Calu3 (cell line): Measurements from ENCODE around the gene CACNG4. TPM values are rescaled to one million over a fixed set of nuclear protein-coding genes. Genes with fewer than 3 reads are reported as not detected.

Experiments
- BruUV-seq: library from RNA; stranded (reverse); fragments of 400-500 nt; replicated peaks from 2 replicates; lab custom pipeline; 2021; lab: Mats Ljungman, UMichigan
- CTCF ChIA-PET: fragments of 300-600 bp; sonication (Branson Sonifier 250); formaldehyde crosslinking; loops from one replicate; lab custom pipeline; 2022; ENCODE audit warnings: antibody characterized with exemption; lab: Charles Lee
- DNase-seq: peaks from one replicate; pipeline ENCODE4 v3.0.0; 2022
- H3K27ac Mint-ChIP-seq: one replicate; pipeline ENCODE4 v1.8.0; 2022; ENCODE audit warnings: mixed read lengths; ENCODE audit not compliant: unreplicated experiment
- H3K27me3 Mint-ChIP-seq: one replicate; pipeline ENCODE4 v1.8.0; 2022; ENCODE audit warnings: mixed read lengths; ENCODE audit not compliant: unreplicated experiment
- H3K36me3 Mint-ChIP-seq: one replicate; pipeline ENCODE4 v1.8.0; 2022; ENCODE audit warnings: mild to moderate bottlenecking, moderate library complexity, mixed read lengths; ENCODE audit not compliant: insufficient read depth, unreplicated experiment
- H3K4me1 Mint-ChIP-seq: one replicate; pipeline ENCODE4 v1.8.0; 2022; ENCODE audit warnings: mild to moderate bottlenecking, low read depth, mixed read lengths; ENCODE audit not compliant: unreplicated experiment
- H3K4me3 Mint-ChIP-seq: one replicate; pipeline ENCODE4 v1.8.0; 2022; ENCODE audit warnings: mild to moderate bottlenecking, low read depth, moderate library complexity, mixed read lengths; ENCODE audit not compliant: unreplicated experiment
- H3K9me3 Mint-ChIP-seq: one replicate; pipeline ENCODE4 v1.8.0; 2022; ENCODE audit warnings: low read depth, mixed read lengths; ENCODE audit not compliant: unreplicated experiment
- intact Hi-C: fragments of 100-400 bp; cut with micrococcal nuclease; formaldehyde crosslinking; loops from one replicate; pipeline ENCODE4 v1.10.0; 2022; ENCODE audit not compliant: unreplicated experiment
- total RNA-seq: library from RNA; stranded (reverse); gene quantifications from 2 replicates; pipeline ENCODE4 v1.2.3, GENCODE V29; 2022
- TF ChIP-seq, protein P1 (sequence below): fragments of 200-600 bp; IDR thresholded peaks from one replicate; pipeline ENCODE4 v1.8.0; 2022; ENCODE audit warnings: antibody characterized with exemption; ENCODE audit not compliant: unreplicated experiment

CACNG4 gene
- total RNA-seq, 1 experiment from 2014 or later, result 3.8 TPM

DNA sequence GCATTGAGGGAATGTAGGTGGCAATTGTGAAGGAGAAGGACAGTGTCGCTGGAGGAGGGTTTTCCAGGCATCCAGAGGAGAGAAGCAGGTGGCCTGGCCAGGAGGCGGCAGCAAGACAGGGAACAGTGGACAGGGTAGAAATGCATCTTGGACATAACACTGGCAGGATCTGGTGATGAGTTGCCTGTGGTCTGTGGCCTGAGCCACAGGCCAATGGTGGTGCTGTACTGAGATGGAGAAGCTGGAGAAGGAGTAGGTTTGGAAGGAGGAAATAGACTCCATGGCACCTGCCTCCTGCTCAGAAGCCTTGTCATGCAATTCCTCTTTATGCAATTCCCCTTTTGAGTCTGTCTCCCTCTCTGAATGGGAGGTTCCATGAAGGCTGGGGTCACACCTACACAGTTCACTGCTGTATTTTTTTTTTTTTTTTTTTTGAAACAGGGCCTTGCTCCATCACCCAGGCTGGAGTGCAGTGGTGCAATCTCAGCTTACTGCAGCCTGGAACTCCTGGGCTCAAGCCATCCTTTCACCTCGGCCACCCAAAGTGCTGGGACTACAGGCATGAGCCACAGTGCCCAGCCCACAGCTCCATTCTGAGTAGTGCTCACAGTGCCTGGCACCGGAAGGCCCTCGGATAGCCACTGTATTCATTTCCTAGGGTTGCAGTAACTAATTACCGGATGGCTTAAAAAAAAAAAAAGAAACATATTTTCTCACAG is 13.5 kb upstream of the CACNG4 start:
- Mint-ChIP-seq H3K27me3 (no peaks in the 10 kb centered on the region), H3K36me3 (peaks cover 25% of the 10 kb centered on the region), H3K9me3 (no peaks in the 10 kb centered on the region), H3K4me1 (peaks cover 59% of the 10 kb centered on the region), H3K4me3 (peak overlapping the region; percentile 57), H3K27ac (peak overlapping the region; percentile 92)
- BruUV-seq, result no TSS peak
- CTCF ChIA-PET, result interaction anchor here (0.6 to 2.2 kb wide), 6 partner anchors 25 to 1103 kb away, joined by 3 to 14 read pairs (median 4); no protein-coding TSS in a partner anchor
- DNase-seq, result no peak
- intact Hi-C loops, result loop anchor here (5.0 kb wide), 1 partner anchor 34 kb away; no protein-coding TSS in a partner anchor
- TF ChIP-seq, protein P1, sequence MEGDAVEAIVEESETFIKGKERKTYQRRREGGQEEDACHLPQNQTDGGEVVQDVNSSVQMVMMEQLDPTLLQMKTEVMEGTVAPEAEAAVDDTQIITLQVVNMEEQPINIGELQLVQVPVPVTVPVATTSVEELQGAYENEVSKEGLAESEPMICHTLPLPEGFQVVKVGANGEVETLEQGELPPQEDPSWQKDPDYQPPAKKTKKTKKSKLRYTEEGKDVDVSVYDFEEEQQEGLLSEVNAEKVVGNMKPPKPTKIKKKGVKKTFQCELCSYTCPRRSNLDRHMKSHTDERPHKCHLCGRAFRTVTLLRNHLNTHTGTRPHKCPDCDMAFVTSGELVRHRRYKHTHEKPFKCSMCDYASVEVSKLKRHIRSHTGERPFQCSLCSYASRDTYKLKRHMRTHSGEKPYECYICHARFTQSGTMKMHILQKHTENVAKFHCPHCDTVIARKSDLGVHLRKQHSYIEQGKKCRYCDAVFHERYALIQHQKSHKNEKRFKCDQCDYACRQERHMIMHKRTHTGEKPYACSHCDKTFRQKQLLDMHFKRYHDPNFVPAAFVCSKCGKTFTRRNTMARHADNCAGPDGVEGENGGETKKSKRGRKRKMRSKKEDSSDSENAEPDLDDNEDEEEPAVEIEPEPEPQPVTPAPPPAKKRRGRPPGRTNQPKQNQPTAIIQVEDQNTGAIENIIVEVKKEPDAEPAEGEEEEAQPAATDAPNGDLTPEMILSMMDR, result no peak

DNA sequence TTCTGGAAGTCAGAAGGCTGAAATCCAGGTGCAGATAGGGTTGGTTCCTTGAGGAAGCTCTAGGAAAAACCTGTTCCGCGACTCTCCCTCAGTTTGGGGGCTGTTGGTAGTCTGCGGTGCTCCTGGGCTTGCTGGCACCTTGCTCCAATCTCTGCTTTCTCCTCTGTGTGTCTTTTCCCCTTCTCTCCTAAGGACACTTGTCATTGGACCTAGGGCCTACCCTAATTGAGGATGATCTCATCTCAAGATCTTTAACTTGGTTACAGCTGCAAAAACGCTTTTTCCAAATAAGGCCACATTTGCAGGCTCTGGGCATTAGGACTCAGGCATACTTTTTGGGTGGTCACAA is 12.9 kb upstream of the CACNG4 start:
- TF ChIP-seq, protein P1, result no peak
- H3K4me3 Mint-ChIP-seq, result peak overlapping the region; percentile 57
- H3K9me3 Mint-ChIP-seq, result no peaks in the 10 kb centered on the region
- CTCF ChIA-PET, result interaction anchor here (0.6 to 2.2 kb wide), 9 partner anchors 10 to 755 kb away, joined by 3 to 14 read pairs (median 5); no protein-coding TSS in a partner anchor
- peak; percentile 54 for DNase-seq
- H3K27ac Mint-ChIP-seq, result peak overlapping the region; percentile 92
- H3K36me3 Mint-ChIP-seq, result peaks cover 25% of the 10 kb centered on the region
- H3K27me3 Mint-ChIP-seq, result no peaks in the 10 kb centered on the region
- intact Hi-C loops, result loop anchor here (5.0 kb wide), 1 partner anchor 34 kb away; no protein-coding TSS in a partner anchor
- H3K4me1 Mint-ChIP-seq, result peaks cover 53% of the 10 kb centered on the region
- TSS peak; percentile 79 for BruUV-seq

DNA sequence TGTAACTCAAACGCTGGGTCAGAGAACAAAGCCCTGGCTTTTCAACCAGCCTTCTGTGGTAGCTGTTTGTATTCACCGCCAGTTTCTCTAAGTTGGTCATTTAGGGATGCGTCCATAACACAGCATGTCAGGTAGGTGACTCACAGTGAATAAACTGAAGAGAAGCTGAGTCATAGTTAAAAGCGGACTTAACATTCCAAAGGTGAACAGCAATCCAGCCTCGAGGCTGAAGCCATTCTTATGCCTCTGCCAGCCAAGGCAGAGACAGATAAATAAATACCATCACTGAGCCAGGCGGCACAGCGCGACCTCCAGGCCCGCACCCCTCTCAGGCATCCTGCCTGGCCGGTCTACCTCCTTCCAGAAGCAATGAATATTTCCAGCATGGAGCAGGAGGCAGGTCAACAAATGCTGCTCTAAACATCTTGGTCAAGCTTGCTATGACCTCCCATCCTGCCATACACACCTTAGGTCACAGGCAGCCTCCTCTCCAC is 12.4 kb upstream of the CACNG4 start:
- H3K4me1 Mint-ChIP-seq, result peaks cover 51% of the 10 kb centered on the region
- TF ChIP-seq, protein P1, result no peak
- H3K36me3 Mint-ChIP-seq, result peaks cover 25% of the 10 kb centered on the region
- no peaks in the 10 kb centered on the region for H3K27me3 Mint-ChIP-seq
- DNase-seq, result peak; percentile 94
- H3K9me3 Mint-ChIP-seq, result no peaks in the 10 kb centered on the region
- no TSS peak for BruUV-seq
- CTCF ChIA-PET, result interaction anchor here (0.6 to 2.2 kb wide), 8 partner anchors 10 to 567 kb away, joined by 3 to 14 read pairs (median 4); no protein-coding TSS in a partner anchor
- H3K27ac Mint-ChIP-seq, result peak overlapping the region; percentile 92
- intact Hi-C loops, result loop anchor here (5.0 kb wide), 1 partner anchor 35 kb away; no protein-coding TSS in a partner anchor
- peak overlapping the region; percentile 57 for H3K4me3 Mint-ChIP-seq

DNA sequence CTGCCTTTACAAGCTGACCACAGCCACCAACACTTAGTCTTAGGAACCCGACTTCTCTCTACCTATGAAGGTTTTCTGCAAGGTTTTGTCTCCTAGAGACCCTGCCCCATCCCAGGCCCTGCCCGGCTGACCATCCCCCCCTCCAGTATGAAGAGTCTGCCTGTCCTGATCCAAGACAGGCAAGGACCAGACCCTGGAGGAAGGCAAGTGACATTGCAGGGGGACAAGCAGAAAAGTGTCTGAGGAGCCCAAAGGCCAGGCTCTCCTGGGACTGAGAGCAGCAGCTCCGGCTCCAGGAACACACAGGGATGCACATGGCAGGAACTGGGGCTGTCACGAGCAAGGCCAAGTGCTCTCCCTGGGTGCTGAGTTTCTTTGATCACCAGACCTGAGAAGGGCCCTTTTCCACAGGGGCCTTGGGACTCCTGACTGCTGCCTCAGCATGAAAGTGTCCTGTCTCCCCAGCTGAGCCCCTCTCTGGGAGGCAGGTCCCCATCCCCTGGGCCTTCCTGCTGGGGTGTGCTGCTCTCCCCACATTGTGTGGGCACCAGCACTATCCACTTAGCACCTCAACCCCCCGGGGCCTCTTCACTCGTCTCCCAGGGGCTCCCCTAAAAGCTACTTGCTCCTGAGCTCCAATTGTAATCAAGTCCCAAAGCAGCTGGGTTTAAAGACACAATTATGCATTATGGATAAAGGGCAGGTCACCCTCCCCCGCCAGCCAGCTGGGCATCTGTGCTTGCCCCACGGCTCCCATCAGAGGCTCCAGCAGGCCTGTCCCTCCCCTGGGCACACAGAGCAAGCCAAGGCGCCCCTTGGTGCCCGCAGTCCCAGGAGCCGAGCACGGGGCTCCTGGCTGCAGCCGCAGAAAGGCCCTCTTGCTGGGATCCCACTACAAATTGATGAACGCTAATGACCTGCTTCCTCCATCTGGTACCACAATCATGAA is 11.6 kb upstream of the CACNG4 start:
- H3K36me3 Mint-ChIP-seq, result peaks cover 25% of the 10 kb centered on the region
- H3K9me3 Mint-ChIP-seq, result no peaks in the 10 kb centered on the region
- H3K27ac Mint-ChIP-seq, result peak overlapping the region; percentile 92
- intact Hi-C loops, result loop anchor here (5.0 kb wide), 1 partner anchor 36 kb away; no protein-coding TSS in a partner anchor
- peaks cover 51% of the 10 kb centered on the region for H3K4me1 Mint-ChIP-seq
- CTCF ChIA-PET, result interaction anchor here (1.7 to 2.2 kb wide), 2 partner anchors 23 to 38 kb away, joined by 8 to 14 read pairs; no protein-coding TSS in a partner anchor
- no peak for DNase-seq
- no peaks in the 10 kb centered on the region for H3K27me3 Mint-ChIP-seq
- H3K4me3 Mint-ChIP-seq, result no peak overlapping the region
- no TSS peak for BruUV-seq
- TF ChIP-seq, protein P1, result no peak
